Retinal pigment epithelial cell (primary cell): ENCODE results near the gene STX18.

Source experiments
- DNase-seq: peaks from one replicate; pipeline ENCODE4 v3.0.0-alpha.2; 2010; ENCODE audit warnings: low read depth
- H3K4me3 ChIP-seq: 2 replicates; pipeline ENCODE4 v1.5.1; 2011; ENCODE audit warnings: mild to moderate bottlenecking, low read length, control low read depth, moderate library complexity
- CTCF ChIP-seq: conservative IDR thresholded peaks from 2 replicates; pipeline ENCODE4 v1.5.1; 2011; ENCODE audit warnings: low read depth, low read length, control low read depth, inconsistent platforms

STX18 gene

GRCh38 chr4:4420421-4420820 lies 121.4 kb downstream of the STX18 start:
- no peak for DNase-seq
- TF ChIP-seq CTCF = no peak
- no peak overlapping the region for H3K4me3 ChIP-seq

- no peak for DNase-seq
- no peak for TF ChIP-seq CTCF
- H3K4me3 ChIP-seq = no peak overlapping the region
Observed at GRCh38 chr4:4419896-4420295, 122.0 kb downstream of the STX18 start.

GRCh38 chr4:4418676-4419390 lies 123.0 kb downstream of the STX18 start:
- no peak overlapping the region for H3K4me3 ChIP-seq
- DNase-seq = no peak
- no peak for TF ChIP-seq CTCF

GRCh38 chr4:4417886-4418285 lies 124.0 kb downstream of the STX18 start:
- no peak for TF ChIP-seq CTCF
- DNase-seq = no peak
- no peak overlapping the region for H3K4me3 ChIP-seq

GRCh38 chr4:4416981-4417380 lies 124.9 kb downstream of the STX18 start:
- DNase-seq = no peak
- H3K4me3 ChIP-seq = no peak overlapping the region
- TF ChIP-seq CTCF = no peak

GRCh38 chr4:4415806-4416805 lies 125.7 kb downstream of the STX18 start:
- DNase-seq = no peak
- TF ChIP-seq CTCF = no peak
- no peak overlapping the region for H3K4me3 ChIP-seq
